Activated CD4-positive, alpha-beta memory T cell treated with anti-CD3 and anti-CD28 coated beads for 36 hours (primary cell): ENCODE data around the gene PTPRN2. TPM values are rescaled to one million over a fixed set of nuclear protein-coding genes. Genes with fewer than 3 reads are reported as not detected.

Source experiments
- CTCF ChIA-PET: fragments of 350-600 bp; sonication (Branson Sonifier 250); formaldehyde crosslinking; loops from one replicate; lab custom pipeline; 2021; ENCODE audit warnings: antibody characterized with exemption, inconsistent platforms; lab: Charles Lee
- POLR2A ChIA-PET: fragments of 350-600 bp; sonication (Branson Sonifier 250); formaldehyde crosslinking; loops from one replicate; lab custom pipeline; 2021; ENCODE audit warnings: antibody characterized with exemption; lab: Charles Lee
- DNase-seq: peaks from one replicate; pipeline ENCODE4 v3.0.0-alpha.2; 2020
- H3K27ac Mint-ChIP-seq: one replicate; pipeline ENCODE4 v1.8.0; 2021; ENCODE audit warnings: mixed read lengths
- H3K27me3 Mint-ChIP-seq: one replicate; pipeline ENCODE4 v1.8.0; 2021; ENCODE audit warnings: mixed read lengths
- H3K36me3 Mint-ChIP-seq: one replicate; pipeline ENCODE4 v1.8.0; 2021; ENCODE audit warnings: mixed read lengths
- H3K4me1 Mint-ChIP-seq: one replicate; pipeline ENCODE4 v1.8.0; 2021; ENCODE audit warnings: low read depth, mixed read lengths
- H3K4me3 Mint-ChIP-seq: one replicate; pipeline ENCODE4 v1.8.0; 2021; ENCODE audit warnings: mild to moderate bottlenecking, mixed read lengths
- H3K9me3 Mint-ChIP-seq: one replicate; pipeline ENCODE4 v1.8.0; 2021; ENCODE audit warnings: mixed read lengths
- intact Hi-C: fragments of 100-400 bp; cut with micrococcal nuclease; formaldehyde crosslinking; loops from one replicate; pipeline ENCODE4 v1.15.1; 2023
- total RNA-seq, 2 experiments: library from RNA; stranded (reverse); gene quantifications; one replicate each; pipeline ENCODE4 v1.2.3, GENCODE V29; 2021

PTPRN2 gene
- total RNA-seq, 2 experiments from 2014 or later = 0.51 to 0.64 TPM

DNA sequence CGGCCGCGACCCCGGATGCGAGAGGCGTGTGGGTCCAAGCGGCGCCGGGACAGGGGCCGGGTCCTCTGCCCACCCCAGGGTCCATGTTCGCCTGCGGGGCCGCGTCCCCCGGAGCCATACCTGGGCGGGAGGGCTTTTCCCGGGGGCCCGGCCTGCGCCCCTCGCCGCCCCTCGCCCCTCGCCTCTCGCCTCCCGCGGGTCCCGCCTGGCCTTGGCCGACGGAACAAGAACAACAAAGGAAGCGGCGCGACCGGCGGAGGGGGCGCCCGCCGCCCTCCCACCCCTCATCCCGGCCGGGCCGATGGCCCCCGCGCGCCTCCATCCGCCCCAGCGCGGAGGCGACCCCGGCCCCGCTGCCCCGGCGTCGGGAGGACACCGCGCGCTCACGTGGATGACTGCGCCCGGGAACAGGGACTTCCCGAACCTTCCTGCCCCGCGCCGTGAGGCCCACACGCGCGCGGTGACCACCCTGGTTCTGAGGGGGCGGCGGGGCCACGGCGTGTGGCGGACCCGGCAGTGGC lies 902.7 kb downstream of the PTPRN2 start:
- DNase-seq = no peak
- ChIA-PET POLR2A (no interaction called here), CTCF (interaction anchor here (1.0 kb wide), 1 partner anchor 252 kb away, joined by 3 read pairs; no protein-coding TSS in a partner anchor)
- Mint-ChIP-seq H3K27me3 (peaks cover 62% of the 10 kb centered on the region), H3K4me1 (peaks cover 24% of the 10 kb centered on the region), H3K27ac (no peak overlapping the region), H3K9me3 (no peaks in the 10 kb centered on the region), H3K4me3 (no peak overlapping the region), H3K36me3 (no peaks in the 10 kb centered on the region)
- intact Hi-C loops = loop anchor here (5.0 kb wide), 1 partner anchor 673 kb away; the partner anchor contains the start of gene MNX1

DNA sequence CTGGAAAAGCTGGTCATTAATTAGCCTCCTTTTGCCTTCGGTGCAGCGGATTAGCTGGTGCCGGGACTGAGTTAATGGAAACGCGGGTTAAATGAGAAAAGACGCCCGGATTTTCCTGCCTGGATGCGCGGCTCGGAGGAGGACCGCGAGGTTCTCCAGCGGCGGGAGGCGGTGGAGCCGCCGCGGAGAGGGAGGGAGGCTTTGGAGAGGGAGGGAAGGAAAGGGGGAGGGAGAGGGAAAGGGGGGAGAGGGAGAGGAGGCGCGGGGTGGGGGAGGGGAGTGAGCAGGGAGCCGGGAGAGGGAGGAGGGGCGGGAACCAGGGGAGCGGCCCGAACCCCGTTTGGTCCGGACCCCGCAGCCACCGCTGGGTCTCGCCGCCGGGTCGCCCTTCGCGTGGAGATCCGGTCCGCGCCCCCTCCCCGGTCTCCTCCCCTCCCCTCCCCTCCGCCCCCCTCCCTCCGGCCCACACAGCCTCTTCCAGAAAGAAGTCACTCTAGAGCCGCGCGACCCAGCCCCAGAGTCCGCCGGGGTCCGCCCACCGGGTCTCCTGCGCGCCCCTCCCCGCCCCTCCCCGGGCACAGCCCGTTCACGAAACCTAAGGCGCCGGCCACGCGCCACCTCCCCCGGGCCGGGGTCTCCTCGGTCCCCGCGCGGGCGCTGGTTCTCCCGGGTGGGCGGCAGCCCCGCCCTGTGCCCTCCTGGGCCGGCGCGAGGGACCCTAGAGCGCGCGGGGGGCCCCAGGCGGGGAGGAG lies 903.3 kb downstream of the PTPRN2 start:
- H3K27me3 Mint-ChIP-seq = peaks cover 67% of the 10 kb centered on the region
- POLR2A ChIA-PET = no interaction called here
- CTCF ChIA-PET = no interaction called here
- H3K36me3 Mint-ChIP-seq = no peaks in the 10 kb centered on the region
- peaks cover 19% of the 10 kb centered on the region for H3K4me1 Mint-ChIP-seq
- no peak for DNase-seq
- H3K4me3 Mint-ChIP-seq = no peak overlapping the region
- H3K27ac Mint-ChIP-seq = no peak overlapping the region
- intact Hi-C loops = no loop called here
- no peaks in the 10 kb centered on the region for H3K9me3 Mint-ChIP-seq

GRCh38 chr7:157683747-157684156 lies 903.9 kb downstream of the PTPRN2 start:
- Mint-ChIP-seq H3K4me3 (no peak overlapping the region), H3K27ac (no peak overlapping the region), H3K4me1 (peaks cover 19% of the 10 kb centered on the region), H3K36me3 (no peaks in the 10 kb centered on the region), H3K9me3 (no peaks in the 10 kb centered on the region), H3K27me3 (peaks cover 71% of the 10 kb centered on the region)
- DNase-seq = no peak
- CTCF ChIA-PET = no interaction called here
- intact Hi-C loops = no loop called here
- POLR2A ChIA-PET = no interaction called here

DNA sequence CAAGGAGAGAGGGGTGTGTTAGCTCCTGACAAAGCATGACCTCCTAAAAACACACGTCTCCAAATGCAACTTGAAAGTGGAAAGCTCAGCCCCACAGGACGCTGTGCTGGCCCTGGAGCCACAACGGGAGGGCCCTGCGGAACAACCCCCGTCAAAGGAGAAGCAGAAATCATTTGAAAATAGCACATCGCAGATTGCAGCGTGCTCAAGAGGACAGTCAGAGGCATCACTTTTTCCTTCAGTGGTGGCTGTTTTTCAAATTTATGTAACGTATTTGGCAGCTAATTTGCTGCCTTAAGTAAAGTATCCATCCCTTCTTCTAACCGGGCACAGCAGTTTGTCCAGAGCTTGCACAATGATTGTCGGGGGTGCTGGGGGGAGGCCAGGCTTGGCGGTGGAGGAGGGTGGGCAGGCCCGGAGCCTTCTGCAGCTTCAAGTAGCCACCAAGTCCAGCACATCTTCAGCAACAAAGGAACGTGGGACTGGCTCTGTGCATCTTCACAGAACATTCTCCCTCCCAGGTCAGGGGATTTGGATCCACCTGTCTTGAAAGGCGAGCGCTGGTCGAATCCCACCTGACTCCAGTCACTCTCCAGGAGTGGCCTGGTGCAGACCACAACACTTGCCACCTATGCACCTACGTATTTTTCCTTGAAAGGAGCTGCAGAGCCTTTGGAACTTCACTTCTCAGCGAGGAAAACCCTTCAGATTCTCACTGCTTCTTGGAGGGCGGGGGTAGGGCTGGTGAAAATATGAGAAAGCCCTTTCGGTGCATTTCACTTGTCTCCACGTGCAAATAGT lies 904.5 kb downstream of the PTPRN2 start:
- H3K27ac Mint-ChIP-seq = no peak overlapping the region
- intact Hi-C loops = no loop called here
- ChIA-PET CTCF (no interaction called here), POLR2A (no interaction called here)
- H3K27me3 Mint-ChIP-seq = peaks cover 71% of the 10 kb centered on the region
- no peak overlapping the region for H3K4me3 Mint-ChIP-seq
- H3K36me3 Mint-ChIP-seq = no peaks in the 10 kb centered on the region
- DNase-seq = no peak
- peaks cover 15% of the 10 kb centered on the region for H3K4me1 Mint-ChIP-seq
- H3K9me3 Mint-ChIP-seq = no peaks in the 10 kb centered on the region

GRCh38 chr7:157682064-157682945 lies 905.3 kb downstream of the PTPRN2 start:
- no peak for DNase-seq
- no peak overlapping the region for H3K4me3 Mint-ChIP-seq
- peaks cover 71% of the 10 kb centered on the region for H3K27me3 Mint-ChIP-seq
- intact Hi-C loops = no loop called here
- H3K4me1 Mint-ChIP-seq = peaks cover 15% of the 10 kb centered on the region
- ChIA-PET POLR2A (no interaction called here), CTCF (no interaction called here)
- H3K9me3 Mint-ChIP-seq = no peaks in the 10 kb centered on the region
- H3K27ac Mint-ChIP-seq = no peak overlapping the region
- no peaks in the 10 kb centered on the region for H3K36me3 Mint-ChIP-seq

DNA sequence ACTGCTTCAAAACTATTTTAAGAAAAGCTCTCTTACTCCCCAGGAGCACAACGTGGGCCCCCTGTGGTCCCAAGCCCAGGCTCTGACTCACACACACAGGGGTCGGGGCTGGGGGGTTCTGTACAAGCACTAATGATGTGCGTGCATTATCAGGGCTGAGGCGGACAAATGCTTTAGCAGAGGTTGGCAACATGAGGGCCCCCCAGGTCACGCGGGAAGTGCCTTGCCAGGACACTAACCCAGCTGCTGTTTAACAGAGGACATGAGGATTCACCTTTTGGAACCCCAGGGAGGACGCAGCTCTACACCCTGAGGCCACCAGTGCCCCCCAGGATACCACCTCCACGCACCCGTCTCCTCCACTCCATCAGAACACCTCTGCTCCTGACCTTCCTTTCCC lies 908.0 kb downstream of the PTPRN2 start:
- H3K9me3 Mint-ChIP-seq = no peaks in the 10 kb centered on the region
- POLR2A ChIA-PET = no interaction called here
- intact Hi-C loops = no loop called here

GRCh38 chr7:157678501-157678900 lies 909.1 kb downstream of the PTPRN2 start:
- intact Hi-C loops = no loop called here
- peaks cover 3% of the 10 kb centered on the region for H3K4me1 Mint-ChIP-seq
- ChIA-PET CTCF (no interaction called here), POLR2A (no interaction called here)
- H3K27me3 Mint-ChIP-seq = peaks cover 73% of the 10 kb centered on the region
- DNase-seq = no peak
- H3K36me3 Mint-ChIP-seq = no peaks in the 10 kb centered on the region
- H3K27ac Mint-ChIP-seq = no peak overlapping the region
- H3K9me3 Mint-ChIP-seq = no peaks in the 10 kb centered on the region
- H3K4me3 Mint-ChIP-seq = no peak overlapping the region

More for the DNA sequence above, 908.0 kb downstream of the PTPRN2 start:
- CTCF ChIA-PET = no interaction called here
- Mint-ChIP-seq H3K4me3 (no peak overlapping the region), H3K27me3 (peaks cover 73% of the 10 kb centered on the region), H3K36me3 (no peaks in the 10 kb centered on the region), H3K4me1 (peaks cover 7% of the 10 kb centered on the region), H3K27ac (no peak overlapping the region)
- DNase-seq = no peak

GRCh38 chr7:157676456-157677255 lies 911.0 kb downstream of the PTPRN2 start:
- peaks cover 54% of the 10 kb centered on the region for H3K27me3 Mint-ChIP-seq
- no peak overlapping the region for H3K4me3 Mint-ChIP-seq
- intact Hi-C loops = no loop called here
- H3K4me1 Mint-ChIP-seq = no peaks in the 10 kb centered on the region
- no peaks in the 10 kb centered on the region for H3K36me3 Mint-ChIP-seq
- POLR2A ChIA-PET = no interaction called here
- H3K27ac Mint-ChIP-seq = no peak overlapping the region
- CTCF ChIA-PET = no interaction called here
- H3K9me3 Mint-ChIP-seq = no peaks in the 10 kb centered on the region
- DNase-seq = no peak

GRCh38 chr7:157676001-157676400 lies 911.6 kb downstream of the PTPRN2 start:
- Mint-ChIP-seq H3K4me1 (no peaks in the 10 kb centered on the region), H3K36me3 (no peaks in the 10 kb centered on the region), H3K4me3 (no peak overlapping the region), H3K27me3 (peaks cover 50% of the 10 kb centered on the region), H3K27ac (no peak overlapping the region), H3K9me3 (no peaks in the 10 kb centered on the region)
- DNase-seq = no peak
- intact Hi-C loops = no loop called here
- ChIA-PET POLR2A (no interaction called here), CTCF (no interaction called here)

- POLR2A ChIA-PET = no interaction called here
Measured at GRCh38 chr7:157675427-157675927, 912.1 kb downstream of the PTPRN2 start.

DNA sequence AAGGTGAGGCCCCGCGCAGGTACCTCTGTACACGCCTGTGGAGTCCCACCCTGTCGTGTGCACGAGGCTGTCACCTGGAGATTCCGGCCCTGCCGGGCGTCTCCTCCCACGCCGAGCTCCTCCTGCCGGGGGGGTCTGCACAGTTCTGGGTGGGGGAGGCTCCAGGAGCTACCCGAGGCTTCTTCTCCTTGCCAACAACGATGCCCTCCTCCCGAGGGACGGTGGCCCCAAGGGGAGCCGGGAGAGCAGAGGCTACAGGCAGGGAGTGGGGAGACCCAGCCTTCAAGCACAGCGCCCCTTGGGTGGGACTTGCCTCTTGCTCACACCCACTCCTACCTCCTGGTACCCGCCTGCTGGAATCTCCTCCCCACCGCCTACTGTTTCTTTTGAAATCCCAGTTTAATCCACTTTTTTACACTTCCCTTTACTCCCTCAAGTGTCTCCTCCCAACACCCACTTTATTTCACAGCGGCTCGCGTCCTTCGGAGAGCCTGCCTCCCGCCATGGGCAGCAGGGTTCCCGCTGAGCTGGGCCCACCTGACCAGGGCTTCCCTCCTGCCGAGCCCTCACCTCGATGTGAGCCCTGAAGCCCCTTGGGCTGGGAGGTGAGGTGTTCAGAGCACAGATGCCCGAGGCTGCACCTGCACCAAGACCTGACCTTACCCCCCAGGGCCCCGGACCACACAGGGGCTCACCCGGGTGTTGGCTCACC lies 912.8 kb downstream of the PTPRN2 start:
- no peaks in the 10 kb centered on the region for H3K4me1 Mint-ChIP-seq
- H3K36me3 Mint-ChIP-seq = no peaks in the 10 kb centered on the region
- intact Hi-C loops = no loop called here
- no peak for DNase-seq
- no peak overlapping the region for H3K27ac Mint-ChIP-seq
- no peak overlapping the region for H3K4me3 Mint-ChIP-seq
- H3K27me3 Mint-ChIP-seq = peaks cover 51% of the 10 kb centered on the region
- ChIA-PET CTCF (no interaction called here), POLR2A (no interaction called here)
- H3K9me3 Mint-ChIP-seq = no peaks in the 10 kb centered on the region

More at GRCh38 chr7:157675427-157675927, 912.1 kb downstream of the PTPRN2 start:
- no peaks in the 10 kb centered on the region for H3K4me1 Mint-ChIP-seq
- H3K9me3 Mint-ChIP-seq = no peaks in the 10 kb centered on the region
- no peak overlapping the region for H3K4me3 Mint-ChIP-seq
- H3K27ac Mint-ChIP-seq = no peak overlapping the region
- DNase-seq = no peak
- H3K36me3 Mint-ChIP-seq = no peaks in the 10 kb centered on the region
- H3K27me3 Mint-ChIP-seq = peaks cover 52% of the 10 kb centered on the region
- intact Hi-C loops = no loop called here
- CTCF ChIA-PET = no interaction called here
